GM12878 (cell line): Measurements from ENCODE around the gene OGFOD3. TPM values are rescaled to one million over a fixed set of nuclear protein-coding genes. Genes with fewer than 3 reads are reported as not detected.
A peak's percentile ranks its signal among the peaks of the same experiment; 100 is the strongest.

Experiments
- ATF2 ChIP-seq: IDR thresholded peaks from 2 replicates; pipeline ENCODE4 v1.6.1; 2012; ENCODE audit warnings: low read length, inconsistent platforms
- BCL11A ChIP-seq: IDR thresholded peaks from 2 replicates; pipeline ENCODE4 v1.6.1; 2011; ENCODE audit warnings: low read depth, low read length
- CBFB ChIP-seq: IDR thresholded peaks from 2 replicates; pipeline ENCODE4 v1.6.1; 2016; ENCODE audit warnings: antibody characterized with exemption, low read depth
- CEBPB ChIP-seq, 2 experiments: fragments of 150-350 bp in 1 of 2; IDR thresholded peaks; 2 replicates each; pipeline ENCODE4 v1.6.1; 2012 to 2014; ENCODE audit warnings: low read depth in 2 of 2, low read length in 2 of 2, borderline replicate concordance in 1 of 2, inconsistent platforms in 1 of 2
- CREM ChIP-seq: IDR thresholded peaks from 2 replicates; pipeline ENCODE4 v1.6.1; 2014; ENCODE audit warnings: antibody characterized with exemption, low read depth
- DPF2 ChIP-seq: fragments of 450-650 bp; IDR thresholded peaks from 2 replicates; pipeline ENCODE4 v1.6.1; 2017; ENCODE audit warnings: mild to moderate bottlenecking
- E2F8 ChIP-seq: fragments of 450-650 bp; IDR thresholded peaks from 2 replicates; pipeline ENCODE4 v1.6.1; 2018; ENCODE audit warnings: mild to moderate bottlenecking, low read depth, moderate library complexity; ENCODE audit not compliant: partially characterized antibody
- E4F1 ChIP-seq: fragments of 450-650 bp; IDR thresholded peaks from 2 replicates; pipeline ENCODE4 v1.6.1; 2018; ENCODE audit warnings: borderline replicate concordance, mild to moderate bottlenecking; ENCODE audit not compliant: partially characterized antibody
- GABPA ChIP-seq: IDR thresholded peaks from 2 replicates; pipeline ENCODE4 v1.6.1; 2014; ENCODE audit warnings: antibody characterized with exemption, low read depth, mild to moderate bottlenecking, inconsistent platforms
- IKZF1 ChIP-seq: fragments of 450-650 bp; conservative IDR thresholded peaks from 2 replicates; pipeline ENCODE4 v1.6.1; 2017; ENCODE audit warnings: antibody characterized with exemption, mild to moderate bottlenecking
- JUNB ChIP-seq: IDR thresholded peaks from 2 replicates; pipeline ENCODE4 v1.6.1; 2016; ENCODE audit warnings: antibody characterized with exemption, mild to moderate bottlenecking
- KLF5 ChIP-seq: fragments of 450-650 bp; IDR thresholded peaks from 2 replicates; pipeline ENCODE4 v1.6.1; 2014; ENCODE audit warnings: mild to moderate bottlenecking; ENCODE audit not compliant: partially characterized antibody
- MTA2 ChIP-seq: fragments of 450-650 bp; IDR thresholded peaks from 2 replicates; pipeline ENCODE4 v1.6.1; 2016; ENCODE audit warnings: low read depth, mild to moderate bottlenecking, moderate library complexity
- NFIC ChIP-seq: IDR thresholded peaks from 2 replicates; pipeline ENCODE4 v1.6.1; 2012; ENCODE audit warnings: low read depth, mild to moderate bottlenecking, inconsistent platforms, low read length, moderate library complexity
- PBX3 ChIP-seq: IDR thresholded peaks from 2 replicates; pipeline ENCODE4 v1.6.1; 2011; ENCODE audit warnings: mild to moderate bottlenecking, low read depth, low read length, moderate library complexity; ENCODE audit not compliant: insufficient replicate concordance
- POU2F2 ChIP-seq: IDR thresholded peaks from 3 replicates; pipeline ENCODE4 v1.6.1; 2011; ENCODE audit warnings: low read depth, mild to moderate bottlenecking, low read length, borderline replicate concordance
- RFX5 ChIP-seq: IDR thresholded peaks from 2 replicates; pipeline ENCODE4 v1.6.1; 2011; ENCODE audit warnings: low read depth, low read length, improper control_type of control experiment
- RUNX3 ChIP-seq: IDR thresholded peaks from 2 replicates; pipeline ENCODE4 v1.6.1; 2012; ENCODE audit warnings: low read length, inconsistent platforms
- SMAD1 ChIP-seq: fragments of 450-650 bp; IDR thresholded peaks from 2 replicates; pipeline ENCODE4 v1.6.1; 2018; ENCODE audit warnings: mild to moderate bottlenecking, low read depth; ENCODE audit not compliant: partially characterized antibody
- SMAD5 ChIP-seq: IDR thresholded peaks from 2 replicates; pipeline ENCODE4 v1.6.1; 2016; ENCODE audit warnings: antibody characterized with exemption, low read depth
- SP1 ChIP-seq: IDR thresholded peaks from one replicate; pipeline ENCODE4 v1.6.1; 2011; ENCODE audit warnings: low read depth, low read length
- STAT1 ChIP-seq: fragments of 450-650 bp; conservative IDR thresholded peaks from 2 replicates; pipeline ENCODE4 v1.6.1; 2014; ENCODE audit warnings: antibody characterized with exemption, mild to moderate bottlenecking
- TARDBP ChIP-seq: IDR thresholded peaks from 2 replicates; pipeline ENCODE4 v1.6.1; 2016; ENCODE audit warnings: borderline replicate concordance
- YY1 ChIP-seq: IDR thresholded peaks from 2 replicates; pipeline ENCODE4 v1.6.1; 2011; ENCODE audit warnings: low read depth, mild to moderate bottlenecking, low read length
- ZSCAN29 ChIP-seq: fragments of 450-650 bp; IDR thresholded peaks from 2 replicates; pipeline ENCODE4 v1.6.1; 2017; ENCODE audit warnings: mild to moderate bottlenecking, moderate library complexity
- polyA plus RNA-seq, 11 experiments: library from polyadenylated mRNA; depleted of rRNA in 4 of 11; unstranded in 6 of 11; stranded (reverse) in 5 of 11; fragments of >200 nt; fragmentation: Nextera tagmentation in 4 of 11; fragmentation: Illumina TruSeq in 1 of 11; extraction: Ambion mirVana in 4 of 11; extraction: Trizol in 1 of 11; gene quantifications; 1 replicate in 1 of 11; 2 replicates in 10 of 11; pipeline versions ENCODE4 v1.2.1 to v1.2.3, GENCODE V29; 2011 to 2016; ENCODE audit warnings: inconsistent platforms in 2 of 11, missing spikeins in 2 of 11, low read depth in 1 of 11
- total RNA-seq, 4 experiments: library from RNA; depleted of rRNA in 3 of 4; stranded (reverse); fragments of >200 nt in 3 of 4; fragmentation: Illumina TruSeq in 1 of 4; extraction: Trizol in 1 of 4; gene quantifications; 2 replicates each; pipeline versions ENCODE4 v1.2.1 to v1.2.3, GENCODE V29; 2013 to 2021

OGFOD3 gene
- total and polyA plus RNA-seq, 10 of the 15 experiments (the other 5 are each of a cell fraction or from before 2014, with no cell fraction given), result 0.48 to 28.4 (median 18.3) TPM

GRCh38 chr17:82449131-82449882 is 30.9 kb upstream of the OGFOD3 start (continued):
- TF ChIP-seq CEBPB (IDR thresholded peaks at IDR 0.05; ENCODE audit: borderline replicate concordance in 1 of 2, low read depth in 2 of 2, low read length in 2 of 2) (no peak), PBX3 (no peak), TARDBP (peak; percentile 84; the same call in 1 of the 2 replicates), SP1 (peak; percentile 53), RFX5 (no peak), RUNX3 (peak; percentile 86), POU2F2 (peak; percentile 39; the same call in 1 of the 3 replicates), SMAD1 (peak; percentile 78), YY1 (peak; percentile 93), E4F1 (no peak), BCL11A (no peak; the same call in 1 of the 2 replicates), CREM (peak; percentile 92), ZSCAN29 (no peak), STAT1 (no peak), KLF5 (peak; percentile 82), ATF2 (no peak; the same call in 1 of the 2 replicates), MTA2 (peak; percentile 79), E2F8 (peak; percentile 86), CBFB (peak; percentile 56; the same call in 1 of the 2 replicates), IKZF1 (peak; percentile 88), DPF2 (peak; percentile 95), NFIC (no peak; the same call in 1 of the 2 replicates), SMAD5 (peak; percentile 65; the same call in 1 of the 2 replicates), JUNB (peak; percentile 26; the same call in 1 of the 2 replicates), GABPA (0 out of 2 replicates have a peak, but pooled peaks have one; percentile 57)
